ENCODE results near the gene RFESD. TPM values are rescaled to one million over a fixed set of nuclear protein-coding genes. Genes with fewer than 3 reads are reported as not detected.

Gene RFESD
- total and polyA plus RNA-seq, 7 donors: 1.2 to 4.9 (median 1.7) TPM; not detected in 1

GRCh38 chr5:95647886-95648860, 1.6 kb downstream of the RFESD start:
- Histone ChIP-seq H3K9me3 (no peaks in the 10 kb centered on the region), H3K36me3 (peaks cover 0 to 5% (median 0%) of the 10 kb centered on the region in 4 donors), H3K4me3 (peak overlapping the region in 1 of 4 donors; percentile 60), H3K27me3 (no peaks in the 10 kb centered on the region), H3K4me1 (peaks cover 0 to 11% (median 5%) of the 10 kb centered on the region in 4 donors), H3K27ac (peak overlapping the region; percentile 93 to 96 (median 94))
- DNase-seq: no peak
- intact Hi-C loops (cut with DNase I): loop anchor here (2.0 to 10.0 kb wide), 5 partner anchors 91 to 957 kb away; partner anchors contain the start of genes ARSK, ELL2 and GLRX
- no peak for TF ChIP-seq POLR2AphosphoS5 (IDR thresholded peaks at IDR 0.05)
- TF ChIP-seq POLR2A (IDR thresholded peaks at IDR 0.05): no peak
- TF ChIP-seq EP300 (IDR thresholded peaks at IDR 0.05): no peak
- TF ChIP-seq, protein P1, sequence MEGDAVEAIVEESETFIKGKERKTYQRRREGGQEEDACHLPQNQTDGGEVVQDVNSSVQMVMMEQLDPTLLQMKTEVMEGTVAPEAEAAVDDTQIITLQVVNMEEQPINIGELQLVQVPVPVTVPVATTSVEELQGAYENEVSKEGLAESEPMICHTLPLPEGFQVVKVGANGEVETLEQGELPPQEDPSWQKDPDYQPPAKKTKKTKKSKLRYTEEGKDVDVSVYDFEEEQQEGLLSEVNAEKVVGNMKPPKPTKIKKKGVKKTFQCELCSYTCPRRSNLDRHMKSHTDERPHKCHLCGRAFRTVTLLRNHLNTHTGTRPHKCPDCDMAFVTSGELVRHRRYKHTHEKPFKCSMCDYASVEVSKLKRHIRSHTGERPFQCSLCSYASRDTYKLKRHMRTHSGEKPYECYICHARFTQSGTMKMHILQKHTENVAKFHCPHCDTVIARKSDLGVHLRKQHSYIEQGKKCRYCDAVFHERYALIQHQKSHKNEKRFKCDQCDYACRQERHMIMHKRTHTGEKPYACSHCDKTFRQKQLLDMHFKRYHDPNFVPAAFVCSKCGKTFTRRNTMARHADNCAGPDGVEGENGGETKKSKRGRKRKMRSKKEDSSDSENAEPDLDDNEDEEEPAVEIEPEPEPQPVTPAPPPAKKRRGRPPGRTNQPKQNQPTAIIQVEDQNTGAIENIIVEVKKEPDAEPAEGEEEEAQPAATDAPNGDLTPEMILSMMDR (IDR thresholded peaks at IDR 0.05): no peak
- 77 to 79% methylated on average over 12 of the region's 12 CpGs for WGBS, 2 donors

DNA sequence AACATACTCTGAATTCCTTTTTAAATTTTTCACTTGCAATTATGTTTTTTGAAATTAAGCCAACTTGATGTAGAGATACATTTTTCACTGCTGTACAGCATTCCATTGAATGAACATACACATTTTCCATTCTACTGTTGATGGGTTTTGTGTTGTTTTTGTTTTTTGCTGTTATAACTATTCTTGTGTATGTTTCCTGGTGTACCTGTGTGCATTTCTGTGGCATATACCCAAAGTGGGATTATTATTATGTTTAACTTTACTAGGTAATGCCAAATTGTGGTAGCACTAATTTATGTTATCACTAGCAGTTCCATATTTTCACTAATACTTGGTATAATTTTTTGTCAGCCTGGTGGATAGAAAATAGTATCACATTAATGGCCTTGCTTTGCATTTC, 2.7 kb downstream of the RFESD start:
- peaks cover 0 to 11% (median 5%) of the 10 kb centered on the region in 4 donors for H3K4me1 ChIP-seq
- H3K27ac ChIP-seq: no peak overlapping the region
- no peak overlapping the region for H3K4me3 ChIP-seq
- H3K9me3 ChIP-seq: no peaks in the 10 kb centered on the region
- H3K27me3 ChIP-seq: no peaks in the 10 kb centered on the region
- no peak for DNase-seq
- intact Hi-C loops (cut with DNase I): loop anchor here (5.0 to 10.0 kb wide), 4 partner anchors 92 to 956 kb away; partner anchors contain the start of genes ARSK and GLRX
- no peak for TF ChIP-seq EP300 (IDR thresholded peaks at IDR 0.05)
- TF ChIP-seq POLR2AphosphoS5 (IDR thresholded peaks at IDR 0.05): no peak
- no peak for TF ChIP-seq POLR2A (IDR thresholded peaks at IDR 0.05)
- peaks cover 0 to 5% (median 0%) of the 10 kb centered on the region in 4 donors for H3K36me3 ChIP-seq

GRCh38 chr5:95649842-95650620, 3.5 kb downstream of the RFESD start:
- TF ChIP-seq, protein P1 (IDR thresholded peaks at IDR 0.05): no peak
- TF ChIP-seq EP300 (IDR thresholded peaks at IDR 0.05) (no peak), POLR2A (IDR thresholded peaks at IDR 0.05) (no peak), POLR2AphosphoS5 (IDR thresholded peaks at IDR 0.05) (no peak)
- Histone ChIP-seq H3K4me3 (no peak overlapping the region), H3K27me3 (no peaks in the 10 kb centered on the region), H3K27ac (no peak overlapping the region), H3K36me3 (peaks cover 0 to 5% (median 0%) of the 10 kb centered on the region in 4 donors), H3K9me3 (no peaks in the 10 kb centered on the region), H3K4me1 (peaks cover 0 to 11% (median 5%) of the 10 kb centered on the region in 4 donors)
- no peak for DNase-seq
- intact Hi-C loops (cut with DNase I): loop anchor here (5.0 to 10.0 kb wide), 4 partner anchors 93 to 955 kb away; partner anchors contain the start of genes ARSK and GLRX

GRCh38 chr5:95652849-95653248, 6.3 kb downstream of the RFESD start:
- H3K36me3 ChIP-seq: peaks cover 0 to 5% (median 0%) of the 10 kb centered on the region in 4 donors
- no peak for DNase-seq
- H3K4me3 ChIP-seq: no peak overlapping the region
- 93 to 95% methylated on average over 1 of the region's 1 CpG for WGBS, 2 donors
- peaks cover 0 to 2% (median 0%) of the 10 kb centered on the region in 4 donors for H3K4me1 ChIP-seq
- no peak for TF ChIP-seq EP300 (IDR thresholded peaks at IDR 0.05)
- no peak for TF ChIP-seq POLR2A (IDR thresholded peaks at IDR 0.05)
- no peak for TF ChIP-seq POLR2AphosphoS5 (IDR thresholded peaks at IDR 0.05)
- TF ChIP-seq, protein P1 (IDR thresholded peaks at IDR 0.05): no peak
- H3K9me3 ChIP-seq: no peaks in the 10 kb centered on the region
- H3K27me3 ChIP-seq: no peaks in the 10 kb centered on the region
- intact Hi-C loops (cut with DNase I): no loop called here
- H3K27ac ChIP-seq: no peak overlapping the region

Data from sigmoid colon (tissue), 7 donors.